Activated CD4-positive, alpha-beta T cell treated with anti-CD3 and anti-CD28 coated beads, Interleukin-10, Interleukin-2, amounts not matched to agents 100 ng/mL and 50 ng/mL, durations not matched to agents 16 hours and 8 hours (primary cell): ENCODE data around the gene ADRA2A.

Experiments used
- DNase-seq: peaks from one replicate; pipeline ENCODE4 v3.0.0-alpha.2; 2020

The ADRA2A gene

GRCh38 chr10:111076682-111077478 is at the start of gene ADRA2A:
Gene ADRA2A, plus strand, starts transcription at chr10:111077029. Its CDS starts 968 bp downstream, at chr10:111077997.
- peak; percentile 20 for DNase-seq

- peak; percentile 30 for DNase-seq
Measured at GRCh38 chr10:111030042-111030750, 46.6 kb upstream of the ADRA2A start.

- no peak for DNase-seq
Measured at GRCh38 chr10:111034598-111035310, 42.1 kb upstream of the ADRA2A start.

GRCh38 chr10:111035542-111035941 is 41.3 kb upstream of the ADRA2A start:
- DNase-seq, result no peak

GRCh38 chr10:111037858-111038257 is 39.0 kb upstream of the ADRA2A start:
- no peak for DNase-seq

GRCh38 chr10:111039522-111039921 is 37.3 kb upstream of the ADRA2A start:
- no peak for DNase-seq

- no peak for DNase-seq
Measured at GRCh38 chr10:111057006-111057405, 19.8 kb upstream of the ADRA2A start.

- DNase-seq, result no peak
Measured at GRCh38 chr10:111063471-111063870, 13.4 kb upstream of the ADRA2A start.

GRCh38 chr10:111072232-111072631 is 4.6 kb upstream of the ADRA2A start:
- DNase-seq, result no peak

GRCh38 chr10:111075577-111076185 is 1.1 kb upstream of the ADRA2A start:
- DNase-seq, result no peak

- peak; percentile 57 for DNase-seq
Measured at GRCh38 chr10:111076191-111076681, 593 bp upstream of the ADRA2A start.

GRCh38 chr10:111077479-111077784 is 603 bp downstream of the ADRA2A start:
- no peak for DNase-seq

GRCh38 chr10:111077785-111078504 is 1.1 kb downstream of the ADRA2A start:
- DNase-seq, result no peak

- DNase-seq, result no peak
Measured at GRCh38 chr10:111078505-111079185, 1.8 kb downstream of the ADRA2A start.

GRCh38 chr10:111079241-111079760 is 2.5 kb downstream of the ADRA2A start:
- DNase-seq, result no peak

GRCh38 chr10:111079781-111080180 is 3.0 kb downstream of the ADRA2A start:
- DNase-seq, result no peak

GRCh38 chr10:111080224-111080623 is 3.4 kb downstream of the ADRA2A start:
- DNase-seq, result no peak

GRCh38 chr10:111081595-111081994 is 4.8 kb downstream of the ADRA2A start:
- DNase-seq, result no peak

- DNase-seq, result no peak
Measured at GRCh38 chr10:111082102-111082975, 5.5 kb downstream of the ADRA2A start.
